Measurements from ENCODE around the gene DTNBP1.

DNA sequence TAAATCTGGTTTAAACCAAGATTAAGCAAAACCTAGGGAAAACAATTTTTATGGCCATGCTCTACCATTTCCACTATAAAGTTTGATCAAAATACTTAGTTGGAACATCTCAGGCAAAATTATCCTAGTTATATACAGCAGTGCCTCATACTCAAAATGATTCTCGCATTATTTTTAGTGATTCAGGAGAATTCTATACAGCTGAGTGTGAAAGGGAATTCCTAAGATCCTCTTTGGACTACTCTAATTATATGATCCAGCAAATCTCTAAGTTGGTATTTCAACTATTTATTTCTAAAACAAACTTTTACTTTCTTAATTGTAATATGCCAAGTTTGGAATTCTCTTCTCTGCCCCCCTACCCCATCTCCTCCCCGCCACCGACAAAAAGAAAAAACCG, 8.6 kb downstream of the DTNBP1 start:
- no peak for TF ChIP-seq RAD21 (conservative IDR thresholded peaks at IDR 0.05 in 1 of 2, IDR thresholded peaks at IDR 0.05 in 1 of 2)
- TF ChIP-seq, protein P1, sequence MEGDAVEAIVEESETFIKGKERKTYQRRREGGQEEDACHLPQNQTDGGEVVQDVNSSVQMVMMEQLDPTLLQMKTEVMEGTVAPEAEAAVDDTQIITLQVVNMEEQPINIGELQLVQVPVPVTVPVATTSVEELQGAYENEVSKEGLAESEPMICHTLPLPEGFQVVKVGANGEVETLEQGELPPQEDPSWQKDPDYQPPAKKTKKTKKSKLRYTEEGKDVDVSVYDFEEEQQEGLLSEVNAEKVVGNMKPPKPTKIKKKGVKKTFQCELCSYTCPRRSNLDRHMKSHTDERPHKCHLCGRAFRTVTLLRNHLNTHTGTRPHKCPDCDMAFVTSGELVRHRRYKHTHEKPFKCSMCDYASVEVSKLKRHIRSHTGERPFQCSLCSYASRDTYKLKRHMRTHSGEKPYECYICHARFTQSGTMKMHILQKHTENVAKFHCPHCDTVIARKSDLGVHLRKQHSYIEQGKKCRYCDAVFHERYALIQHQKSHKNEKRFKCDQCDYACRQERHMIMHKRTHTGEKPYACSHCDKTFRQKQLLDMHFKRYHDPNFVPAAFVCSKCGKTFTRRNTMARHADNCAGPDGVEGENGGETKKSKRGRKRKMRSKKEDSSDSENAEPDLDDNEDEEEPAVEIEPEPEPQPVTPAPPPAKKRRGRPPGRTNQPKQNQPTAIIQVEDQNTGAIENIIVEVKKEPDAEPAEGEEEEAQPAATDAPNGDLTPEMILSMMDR (IDR thresholded peaks at IDR 0.05), result no peak
- TF ChIP-seq MAZ (IDR thresholded peaks at IDR 0.05; ENCODE audit: borderline replicate concordance, low read depth, low read length), result no peak
- no peak for TF ChIP-seq EP300 (IDR thresholded peaks at IDR 0.05)
- TF ChIP-seq JUNB (IDR thresholded peaks at IDR 0.05), result no peak
- no peak for TF ChIP-seq RCOR1 (IDR thresholded peaks at IDR 0.05; ENCODE audit: low read depth, low read length)
- TF ChIP-seq NPAS2 (CRISPR knock-in tag; IDR thresholded peaks at IDR 0.05; ENCODE audit: borderline replicate concordance), result no peak
- TF ChIP-seq POLR2A (IDR thresholded peaks at IDR 0.05; ENCODE audit: low read length), result no peak
- no peak for TF ChIP-seq HDAC2 (IDR thresholded peaks at IDR 0.05)
- no peak for TF ChIP-seq HOXA7 (CRISPR knock-in tag; IDR thresholded peaks at IDR 0.05)
- no peak for TF ChIP-seq USF2 (IDR thresholded peaks at IDR 0.05)
- TF ChIP-seq MAFK (IDR thresholded peaks at IDR 0.05; ENCODE audit: partially characterized antibody), result no peak
- TF ChIP-seq NR3C1 (IDR thresholded peaks at IDR 0.05), result no peak
- TF ChIP-seq SMC3 (IDR thresholded peaks at IDR 0.05), result no peak
